GM21529 (cell line): ENCODE measurements around the gene DUT.

ENCODE experiments used
- ATAC-seq: cut with Tn5 transposase; IDR thresholded peaks from one replicate; pipeline ENCODE4 v1.9.1; 2021; ENCODE audit not compliant: unreplicated experiment

The DUT gene

DNA sequence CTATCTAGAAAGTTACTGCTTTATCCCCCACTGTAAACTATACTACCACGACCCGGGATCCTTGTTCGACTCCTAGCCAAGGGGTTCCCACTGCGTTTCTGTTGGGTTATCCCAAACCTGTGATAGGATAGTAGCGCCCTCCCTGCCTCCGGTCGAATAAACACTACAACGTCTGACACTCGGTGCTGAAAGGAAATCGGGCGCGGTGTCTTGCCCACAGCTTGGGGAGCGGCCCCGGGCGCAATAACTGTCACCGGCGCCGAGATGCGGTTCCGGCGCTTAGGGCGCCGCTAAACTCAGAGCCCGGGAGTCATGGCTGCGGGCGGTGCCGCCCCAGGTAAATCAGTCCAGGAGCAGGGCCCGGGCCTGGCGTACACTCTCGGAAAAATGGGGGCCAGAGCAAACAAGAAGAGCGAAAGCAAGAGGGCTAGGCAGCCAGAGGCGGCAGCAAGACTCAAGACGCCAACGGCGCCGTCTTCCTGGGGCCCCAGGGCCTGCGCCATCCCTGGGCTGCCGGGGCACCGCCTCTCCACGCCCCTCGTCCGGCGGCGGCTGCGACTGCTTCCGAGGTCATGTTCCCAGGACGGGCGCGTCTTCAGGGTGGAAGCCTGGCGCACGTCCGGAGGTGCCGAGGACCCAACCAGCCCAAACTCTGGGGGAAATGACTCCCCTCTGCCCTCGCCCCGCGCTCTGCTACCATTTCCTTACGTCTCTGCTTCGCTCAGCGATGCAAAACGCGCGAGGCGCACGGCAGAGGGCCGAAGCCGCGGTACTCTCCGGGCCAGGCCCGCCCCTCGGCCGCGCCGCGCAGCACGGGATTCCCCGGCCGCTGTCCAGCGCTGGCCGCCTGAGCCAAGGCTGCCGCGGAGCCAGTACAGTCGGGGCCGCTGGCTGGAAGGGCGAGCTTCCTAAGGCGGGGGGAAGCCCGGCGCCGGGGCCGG is at the start of gene DUT:
TSS of gene DUT (plus strand) at position 575 of the 941 bp plus-strand sequence. CDS start at position 662, 87 bp downstream.
- peak; percentile 82 for ATAC-seq

DNA sequence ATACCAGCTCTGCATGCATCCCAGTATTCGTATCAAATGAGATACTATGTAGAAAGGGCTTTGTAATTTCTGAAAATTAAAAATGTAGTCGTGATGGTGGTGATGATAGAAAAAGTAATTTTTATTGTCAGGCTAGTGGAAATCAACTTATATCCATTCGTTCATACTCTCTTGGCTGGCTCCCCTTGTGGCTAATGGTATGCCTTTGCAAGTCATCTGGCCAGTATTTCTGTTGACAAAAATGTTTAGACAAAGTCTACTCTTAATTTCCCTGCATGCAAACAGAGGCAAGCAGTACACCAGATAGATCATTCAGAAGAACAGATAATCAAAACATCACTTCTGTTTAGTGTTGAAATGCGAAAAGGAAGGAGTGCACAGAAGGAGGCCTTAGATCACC is 49.6 kb upstream of the DUT start:
- ATAC-seq: no peak

- ATAC-seq: no peak
These were observed 49.0 kb upstream of the DUT start for GRCh38 chr15:48282216-48282615.

DNA sequence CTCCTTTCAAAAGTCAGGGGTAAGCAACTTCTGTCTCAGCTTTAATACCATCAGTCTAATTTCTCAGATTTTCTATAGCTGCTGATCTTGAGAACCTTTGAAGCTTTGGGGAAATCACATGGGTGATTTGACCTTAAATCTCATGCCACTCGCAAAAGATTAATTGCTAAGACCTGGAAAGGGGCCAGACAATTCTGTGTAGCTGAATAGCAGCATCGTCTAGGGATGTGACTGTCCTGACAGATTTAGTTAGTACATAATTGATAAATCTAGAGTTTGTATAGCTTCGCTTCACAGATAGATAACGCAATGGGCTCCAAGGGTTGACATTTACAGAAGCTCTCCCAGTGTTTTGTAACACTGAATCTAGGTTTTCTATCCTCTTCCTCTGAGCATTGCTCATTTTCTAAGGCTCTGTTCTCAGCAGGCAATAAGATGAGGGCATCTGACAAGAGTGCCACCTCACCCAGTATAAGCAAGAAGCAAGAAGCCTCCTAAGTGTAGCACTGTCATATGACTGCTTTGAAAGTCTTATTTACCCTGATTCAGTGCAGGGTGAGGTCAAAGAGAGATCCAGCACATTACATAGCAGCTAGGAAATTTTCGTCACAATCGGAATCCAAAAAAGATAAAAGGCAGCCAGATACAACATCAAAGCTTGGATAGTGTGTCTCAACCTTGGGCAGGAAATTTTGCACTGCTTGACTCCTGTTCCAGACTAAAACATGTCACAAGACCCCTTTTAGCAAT is 47.7 kb upstream of the DUT start:
- ATAC-seq: no peak

DNA sequence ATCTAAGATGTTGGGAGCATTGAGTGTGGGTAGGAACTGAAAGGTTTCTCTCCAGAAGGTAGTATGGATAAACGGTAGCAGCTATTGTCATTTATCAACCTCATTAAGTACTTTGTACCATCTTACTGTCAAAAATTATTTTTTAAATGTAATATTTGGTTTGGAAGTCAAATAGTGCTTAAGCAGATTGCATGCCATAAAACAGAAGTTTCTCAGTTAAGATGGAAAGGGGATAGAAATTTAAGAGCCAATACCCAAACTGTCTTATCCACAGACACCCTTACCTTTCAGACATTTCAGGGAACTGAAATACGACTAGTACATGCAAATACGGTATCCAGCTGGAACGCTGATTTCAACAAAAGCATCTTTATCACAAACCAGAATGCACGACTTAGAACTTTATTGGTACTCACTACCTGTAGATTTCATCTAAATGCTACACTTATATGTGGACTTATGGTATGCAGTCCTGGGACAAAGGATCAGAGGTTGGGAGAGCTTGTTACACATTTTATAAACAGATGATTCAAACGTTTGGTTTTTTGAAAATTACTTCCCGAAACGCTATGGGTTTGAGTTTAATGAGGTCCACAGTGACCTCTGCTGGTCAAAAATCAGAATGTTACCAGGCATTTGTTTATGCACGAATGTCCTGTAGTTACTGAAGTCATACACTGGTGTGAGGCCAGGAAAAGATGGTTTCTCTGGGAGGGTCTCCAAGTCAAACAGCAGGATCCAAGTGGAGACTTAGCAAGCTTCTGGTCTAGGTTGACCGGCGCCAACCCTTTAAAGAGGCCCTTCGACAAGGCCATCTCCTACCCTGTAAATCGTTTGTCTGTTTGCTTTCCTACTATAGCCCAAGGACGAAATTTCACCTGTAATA is 45.7 kb upstream of the DUT start:
- ATAC-seq: peak; percentile 82

- ATAC-seq: no peak
These were observed 41.6 kb upstream of the DUT start for GRCh38 chr15:48289628-48290027.

GRCh38 chr15:48292458-48292857 is 38.8 kb upstream of the DUT start:
- ATAC-seq: no peak

GRCh38 chr15:48297668-48298067 is 33.6 kb upstream of the DUT start:
- ATAC-seq: no peak

DNA sequence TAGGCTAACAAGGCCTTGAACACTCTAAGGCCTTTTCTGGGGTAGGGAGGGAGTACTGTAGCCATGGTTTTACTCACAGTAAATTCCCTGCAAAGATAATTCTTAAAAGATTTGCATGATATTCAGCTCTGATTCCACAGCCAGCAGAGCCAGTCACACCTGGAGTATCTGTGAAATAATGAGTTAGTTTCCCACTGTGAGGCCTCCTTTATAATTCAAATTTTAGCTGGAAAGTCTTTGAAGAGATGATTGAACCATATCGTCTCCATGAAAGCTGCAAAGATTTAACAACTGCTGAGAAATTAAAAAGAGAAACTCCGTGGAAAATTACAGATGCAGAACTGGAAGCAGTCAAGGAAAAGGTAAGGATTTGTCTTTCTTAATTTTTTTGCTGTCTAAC is 32.3 kb upstream of the DUT start:
- no peak for ATAC-seq

DNA sequence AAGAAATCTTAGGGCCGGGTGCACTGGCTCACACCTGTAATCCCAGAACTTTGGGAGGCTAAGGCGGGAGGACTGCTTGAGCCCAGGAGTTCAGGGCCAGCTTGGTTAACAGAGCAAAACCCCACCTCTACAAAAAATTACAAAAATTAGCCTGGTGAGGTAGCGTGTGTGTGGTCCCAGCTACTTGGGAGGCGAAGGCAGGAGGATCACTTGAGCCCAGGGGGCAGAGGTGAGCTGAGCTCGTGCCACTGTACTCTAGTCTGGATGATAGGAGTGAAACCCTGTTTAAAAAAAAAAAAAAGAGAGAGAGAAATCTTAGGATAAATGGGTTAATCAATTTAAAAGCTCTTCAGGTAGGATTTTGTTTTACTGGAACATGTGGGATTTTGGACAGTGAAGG is 31.2 kb upstream of the DUT start:
- no peak for ATAC-seq

GRCh38 chr15:48304398-48304797 is 26.8 kb upstream of the DUT start:
- ATAC-seq: no peak

DNA sequence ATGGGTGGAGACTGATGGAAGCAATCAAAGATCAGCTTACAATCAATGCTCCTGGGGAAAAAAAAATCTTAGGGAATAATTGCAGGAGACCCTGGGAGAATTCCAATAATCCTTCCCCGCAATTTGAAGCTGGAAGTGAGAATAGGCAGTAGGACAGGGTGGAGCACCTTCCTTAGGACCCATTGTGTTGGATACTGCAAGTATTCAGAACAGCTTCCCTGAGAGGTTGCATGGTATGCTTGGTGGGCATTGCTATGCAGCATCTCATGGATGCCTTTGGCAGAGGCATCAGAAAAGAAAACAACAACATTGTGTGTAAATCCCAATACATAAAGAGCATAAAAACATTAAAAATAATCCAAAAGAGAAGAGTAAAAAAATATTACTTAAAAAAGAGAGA is 24.6 kb upstream of the DUT start:
- no peak for ATAC-seq

- ATAC-seq: no peak
These were observed 23.6 kb upstream of the DUT start for GRCh38 chr15:48307586-48307985.

- no peak for ATAC-seq
These were observed 21.5 kb upstream of the DUT start for GRCh38 chr15:48309740-48310139.

- ATAC-seq: no peak
These were observed 18.0 kb upstream of the DUT start for GRCh38 chr15:48313216-48313615.

DNA sequence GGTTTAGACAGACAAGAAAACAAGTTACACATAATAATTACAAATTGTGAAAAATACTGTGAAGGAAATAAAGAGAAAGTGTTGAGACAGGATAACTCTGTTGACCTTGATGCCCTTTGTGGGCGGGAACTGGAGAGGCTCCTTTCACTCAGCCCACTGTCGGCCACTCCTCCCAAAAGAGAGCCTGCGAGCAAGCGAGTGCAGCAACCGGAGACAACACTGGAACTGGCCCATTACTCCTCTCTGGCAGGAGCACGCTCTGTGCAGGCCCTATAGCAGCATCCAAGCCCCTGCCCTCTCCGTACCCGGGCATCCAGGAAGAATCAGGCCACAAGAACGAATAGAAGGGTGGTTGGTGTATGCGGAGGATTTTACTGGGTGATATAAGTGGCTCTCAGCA is 16.2 kb upstream of the DUT start:
- no peak for ATAC-seq

DNA sequence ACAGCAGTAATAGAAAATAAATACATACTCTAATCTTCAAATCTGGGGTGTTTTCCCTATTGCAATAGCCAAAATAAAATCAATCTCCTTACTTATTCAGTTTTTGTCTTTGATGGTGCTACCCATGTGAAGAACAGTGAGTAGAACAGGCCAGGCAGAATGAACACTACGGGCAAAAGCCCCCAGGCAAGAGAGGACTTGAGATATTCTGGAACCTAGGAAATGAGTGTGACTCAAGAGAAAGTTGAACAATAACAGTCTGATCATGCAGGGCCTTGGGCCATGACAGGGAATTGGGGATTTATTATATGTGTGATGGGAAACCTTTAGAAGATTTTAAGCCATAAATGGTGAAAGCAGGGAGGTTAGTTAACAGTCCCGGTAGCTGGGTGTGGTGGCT is 14.0 kb upstream of the DUT start:
- ATAC-seq: no peak

- no peak for ATAC-seq
These were observed 13.1 kb upstream of the DUT start for GRCh38 chr15:48318131-48318530.

DNA sequence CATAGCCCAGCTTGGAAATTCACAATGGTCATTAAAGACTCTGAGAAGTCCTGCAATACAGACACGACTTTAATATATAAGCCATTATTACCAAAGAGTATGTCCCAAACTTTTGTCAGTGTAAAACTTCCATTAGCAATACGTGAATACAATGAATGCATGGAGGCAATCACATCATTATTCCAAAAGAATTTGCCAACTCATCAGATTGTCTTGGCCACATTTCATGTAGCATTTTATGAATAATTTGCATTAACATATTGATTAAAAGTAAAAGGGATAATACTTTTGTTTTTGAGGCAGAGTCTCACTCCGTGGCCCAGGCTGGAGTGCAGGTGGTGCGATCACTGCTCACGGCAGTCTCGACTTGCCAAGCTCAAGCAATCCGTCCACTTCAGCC is 7.9 kb upstream of the DUT start:
- no peak for ATAC-seq

GRCh38 chr15:48324949-48325348 is 6.3 kb upstream of the DUT start:
- no peak for ATAC-seq

- no peak for ATAC-seq
These were observed 5.8 kb upstream of the DUT start for GRCh38 chr15:48325400-48325799.
